HG03060 (cell line): ENCODE results near the gene POLR2J2.
"Not testable (repeated sequence)": the region's sequence is repeated elsewhere in the genome, so short reads cannot be mapped to it uniquely, and the experiment has no call there.

Source experiments
- ATAC-seq: cut with Tn5 transposase; IDR thresholded peaks from one replicate; pipeline ENCODE4 v1.9.1; 2021; ENCODE audit warnings: low read depth, moderate number of reproducible peaks; ENCODE audit not compliant: unreplicated experiment

The POLR2J2 gene

GRCh38 chr7:102671166-102671955 lies at the start of gene POLR2J2:
Gene POLR2J2, minus strand, starts transcription at chr7:102671663. Its CDS starts 62 bp downstream, at chr7:102671601.
- ATAC-seq, result peak; percentile 47

GRCh38 chr7:102718491-102718890 lies 47.0 kb upstream of the POLR2J2 start:
- ATAC-seq, result not testable (repeated sequence)

- peak; percentile 43 for ATAC-seq
Observed at GRCh38 chr7:102715718-102716117, 44.3 kb upstream of the POLR2J2 start.

GRCh38 chr7:102714774-102715522 lies 43.5 kb upstream of the POLR2J2 start:
- ATAC-seq, result not testable (repeated sequence)

GRCh38 chr7:102713691-102714080 lies 42.2 kb upstream of the POLR2J2 start:
- ATAC-seq, result peak; percentile 78

- peak; percentile 37 for ATAC-seq
Observed at GRCh38 chr7:102713011-102713690, 41.7 kb upstream of the POLR2J2 start.

GRCh38 chr7:102698962-102699750 lies 27.7 kb upstream of the POLR2J2 start:
- not testable (repeated sequence) for ATAC-seq

GRCh38 chr7:102697642-102698512 lies 26.4 kb upstream of the POLR2J2 start:
- ATAC-seq, result not testable (repeated sequence)

- not testable (repeated sequence) for ATAC-seq
Observed at GRCh38 chr7:102696009-102696408, 24.5 kb upstream of the POLR2J2 start.

- not testable (repeated sequence) for ATAC-seq
Observed at GRCh38 chr7:102695033-102695552, 23.6 kb upstream of the POLR2J2 start.

- ATAC-seq, result not testable (repeated sequence)
Observed at GRCh38 chr7:102694008-102694407, 22.5 kb upstream of the POLR2J2 start.

GRCh38 chr7:102690602-102691001 lies 19.1 kb upstream of the POLR2J2 start:
- ATAC-seq, result not testable (repeated sequence)

- not testable (repeated sequence) for ATAC-seq
Observed at GRCh38 chr7:102689436-102690282, 18.2 kb upstream of the POLR2J2 start.

- ATAC-seq, result not testable (repeated sequence)
Observed at GRCh38 chr7:102688299-102689036, 17.0 kb upstream of the POLR2J2 start.

- not testable (repeated sequence) for ATAC-seq
Observed at GRCh38 chr7:102682560-102682959, 11.1 kb upstream of the POLR2J2 start.

GRCh38 chr7:102680780-102681179 lies 9.3 kb upstream of the POLR2J2 start:
- ATAC-seq, result not testable (repeated sequence)

- not testable (repeated sequence) for ATAC-seq
Observed at GRCh38 chr7:102675545-102675944, 4.1 kb upstream of the POLR2J2 start.
